Activated T-helper 17 cell treated with anti-CD3 and anti-CD28 coated beads, Interleukin-2, amount 50 U/mL, for 72 hours (primary cell): ENCODE results near the gene ASIC2. TPM values are rescaled to one million over a fixed set of nuclear protein-coding genes. Genes with fewer than 3 reads are reported as not detected.

ENCODE experiments used
- ATAC-seq: fragments of 150-1000 bp; cut with Tn5 transposase; replicated peaks from 2 replicates; pipeline ENCODE4 v1.10.0; 2021; ENCODE audit warnings: mild to moderate bottlenecking, moderate library complexity
- H3K27ac Mint-ChIP-seq: one replicate; pipeline ENCODE4 v1.8.0; 2022; ENCODE audit warnings: mixed read lengths
- H3K27me3 Mint-ChIP-seq: one replicate; pipeline ENCODE4 v1.8.0; 2022; ENCODE audit warnings: mixed read lengths
- H3K36me3 Mint-ChIP-seq: one replicate; pipeline ENCODE4 v1.8.0; 2022; ENCODE audit warnings: low read depth, mild to moderate bottlenecking, mixed read lengths
- H3K4me1 Mint-ChIP-seq: one replicate; pipeline ENCODE4 v1.8.0; 2022; ENCODE audit warnings: mixed read lengths
- H3K4me3 Mint-ChIP-seq: one replicate; pipeline ENCODE4 v1.8.0; 2022; ENCODE audit warnings: mild to moderate bottlenecking, mixed read lengths
- H3K9me3 Mint-ChIP-seq: one replicate; pipeline ENCODE4 v1.8.0; 2022; ENCODE audit warnings: mixed read lengths
- total RNA-seq, 2 donors: library from RNA; stranded (reverse); gene quantifications; one replicate each; pipeline ENCODE4 v1.2.3, GENCODE V29; 2022

Gene ASIC2
- total RNA-seq, 2 donors from 2014 or later, result not detected

DNA sequence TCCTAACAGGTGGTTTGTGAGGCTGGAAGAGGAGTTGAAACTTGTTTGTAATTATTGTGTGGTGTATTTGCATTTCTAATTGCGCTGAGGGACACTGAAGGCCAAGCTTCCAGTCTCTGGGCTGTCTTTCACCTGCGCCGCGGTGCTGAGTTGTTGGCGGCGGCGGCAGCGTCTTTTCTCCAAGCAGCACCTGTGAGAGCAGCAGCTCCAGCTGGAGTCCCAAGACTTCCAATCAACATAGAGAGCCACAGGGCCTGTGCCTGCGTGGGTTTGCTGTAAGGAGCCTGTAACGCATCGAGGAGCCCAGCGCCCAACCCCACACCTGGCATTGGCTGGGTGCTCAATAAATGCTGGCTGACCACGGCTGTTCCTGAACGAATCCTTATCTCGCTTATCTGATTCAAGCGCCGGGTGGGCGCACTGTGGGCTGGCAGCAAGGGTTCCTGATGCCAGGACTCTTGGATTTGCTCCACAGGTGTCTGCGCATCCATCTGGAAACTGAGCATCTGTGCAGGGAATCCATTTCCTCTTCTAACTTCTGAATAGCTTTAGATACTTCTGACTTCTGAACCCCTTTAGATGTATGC is 138.1 kb downstream of the ASIC2 start:
- Mint-ChIP-seq H3K9me3 (no peaks in the 10 kb centered on the region), H3K4me3 (no peak overlapping the region)
- ATAC-seq, result no peak

GRCh38 chr17:33152783-33153182 is 140.3 kb downstream of the ASIC2 start:
- ATAC-seq, result no peak
- Mint-ChIP-seq H3K9me3 (no peaks in the 10 kb centered on the region), H3K4me3 (no peak overlapping the region), H3K4me1 (no peaks in the 10 kb centered on the region), H3K36me3 (no peaks in the 10 kb centered on the region), H3K27ac (no peak overlapping the region), H3K27me3 (peaks cover 11% of the 10 kb centered on the region)

More for the DNA sequence above, 138.1 kb downstream of the ASIC2 start:
- H3K36me3 Mint-ChIP-seq, result no peaks in the 10 kb centered on the region
- no peak overlapping the region for H3K27ac Mint-ChIP-seq
- H3K4me1 Mint-ChIP-seq, result no peaks in the 10 kb centered on the region
- peaks cover 19% of the 10 kb centered on the region for H3K27me3 Mint-ChIP-seq

- Mint-ChIP-seq H3K36me3 (no peaks in the 10 kb centered on the region), H3K4me1 (no peaks in the 10 kb centered on the region), H3K27ac (no peak overlapping the region), H3K27me3 (peaks cover 10% of the 10 kb centered on the region), H3K9me3 (no peaks in the 10 kb centered on the region), H3K4me3 (no peak overlapping the region)
- no peak for ATAC-seq
Measured at GRCh38 chr17:33151565-33151964, 141.5 kb downstream of the ASIC2 start.

GRCh38 chr17:33145941-33146340 is 147.2 kb downstream of the ASIC2 start:
- H3K9me3 Mint-ChIP-seq, result no peaks in the 10 kb centered on the region
- ATAC-seq, result no peak
- H3K36me3 Mint-ChIP-seq, result no peaks in the 10 kb centered on the region
- peaks cover 17% of the 10 kb centered on the region for H3K27me3 Mint-ChIP-seq
- H3K4me3 Mint-ChIP-seq, result no peak overlapping the region
- no peak overlapping the region for H3K27ac Mint-ChIP-seq
- no peaks in the 10 kb centered on the region for H3K4me1 Mint-ChIP-seq

GRCh38 chr17:33144837-33145236 is 148.3 kb downstream of the ASIC2 start:
- Mint-ChIP-seq H3K36me3 (no peaks in the 10 kb centered on the region), H3K4me1 (no peaks in the 10 kb centered on the region), H3K27ac (no peak overlapping the region), H3K9me3 (no peaks in the 10 kb centered on the region), H3K27me3 (peaks cover 17% of the 10 kb centered on the region), H3K4me3 (no peak overlapping the region)
- no peak for ATAC-seq

- ATAC-seq, result no peak
- no peak overlapping the region for H3K4me3 Mint-ChIP-seq
- no peaks in the 10 kb centered on the region for H3K36me3 Mint-ChIP-seq
- no peaks in the 10 kb centered on the region for H3K4me1 Mint-ChIP-seq
- H3K27ac Mint-ChIP-seq, result no peak overlapping the region
- H3K9me3 Mint-ChIP-seq, result no peaks in the 10 kb centered on the region
- peaks cover 24% of the 10 kb centered on the region for H3K27me3 Mint-ChIP-seq
Measured at GRCh38 chr17:33142705-33143299, 150.3 kb downstream of the ASIC2 start.

- peaks cover 36% of the 10 kb centered on the region for H3K27me3 Mint-ChIP-seq
- no peak overlapping the region for H3K27ac Mint-ChIP-seq
- no peak overlapping the region for H3K4me3 Mint-ChIP-seq
- no peaks in the 10 kb centered on the region for H3K4me1 Mint-ChIP-seq
- H3K9me3 Mint-ChIP-seq, result no peaks in the 10 kb centered on the region
- H3K36me3 Mint-ChIP-seq, result no peaks in the 10 kb centered on the region
- ATAC-seq, result no peak
Measured at GRCh38 chr17:33140413-33141099, 152.5 kb downstream of the ASIC2 start.

- no peak for ATAC-seq
- Mint-ChIP-seq H3K9me3 (no peaks in the 10 kb centered on the region), H3K4me1 (no peaks in the 10 kb centered on the region), H3K36me3 (no peaks in the 10 kb centered on the region), H3K27me3 (peaks cover 28% of the 10 kb centered on the region), H3K27ac (no peak overlapping the region), H3K4me3 (no peak overlapping the region)
Measured at GRCh38 chr17:33138627-33139026, 154.5 kb downstream of the ASIC2 start.

- ATAC-seq, result no peak
- no peak overlapping the region for H3K4me3 Mint-ChIP-seq
- H3K4me1 Mint-ChIP-seq, result no peaks in the 10 kb centered on the region
- no peaks in the 10 kb centered on the region for H3K36me3 Mint-ChIP-seq
- peaks cover 31% of the 10 kb centered on the region for H3K27me3 Mint-ChIP-seq
- H3K9me3 Mint-ChIP-seq, result no peaks in the 10 kb centered on the region
- H3K27ac Mint-ChIP-seq, result no peak overlapping the region
Measured at GRCh38 chr17:33137426-33137825, 155.7 kb downstream of the ASIC2 start.

- H3K36me3 Mint-ChIP-seq, result no peaks in the 10 kb centered on the region
- H3K27ac Mint-ChIP-seq, result no peak overlapping the region
- no peaks in the 10 kb centered on the region for H3K9me3 Mint-ChIP-seq
- no peaks in the 10 kb centered on the region for H3K4me1 Mint-ChIP-seq
- peaks cover 35% of the 10 kb centered on the region for H3K27me3 Mint-ChIP-seq
- ATAC-seq, result no peak
- no peak overlapping the region for H3K4me3 Mint-ChIP-seq
Measured at GRCh38 chr17:33135691-33136090, 157.4 kb downstream of the ASIC2 start.

DNA sequence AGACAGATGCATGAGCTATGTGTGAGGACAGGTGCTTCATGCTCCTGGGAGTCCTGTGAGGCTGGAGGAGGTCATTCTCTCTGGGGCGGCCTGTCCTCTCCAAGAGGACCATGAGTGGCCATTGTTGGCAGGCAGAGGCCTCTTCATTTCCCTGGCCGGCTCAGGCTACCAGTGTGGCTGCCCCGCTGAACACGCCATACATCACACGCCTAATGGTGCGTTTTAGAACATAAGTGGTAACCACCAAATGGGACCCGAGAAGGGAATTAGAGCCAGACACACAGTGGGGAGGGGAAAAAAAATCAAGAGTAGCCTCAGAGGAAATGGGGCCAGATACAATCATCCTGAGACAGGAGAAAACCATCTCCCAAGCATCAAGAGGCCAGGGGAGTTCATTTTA is 161.5 kb downstream of the ASIC2 start:
- no peaks in the 10 kb centered on the region for H3K4me1 Mint-ChIP-seq
- no peaks in the 10 kb centered on the region for H3K9me3 Mint-ChIP-seq
- H3K4me3 Mint-ChIP-seq, result no peak overlapping the region
- peaks cover 44% of the 10 kb centered on the region for H3K27me3 Mint-ChIP-seq
- H3K36me3 Mint-ChIP-seq, result no peaks in the 10 kb centered on the region
- ATAC-seq, result no peak
- H3K27ac Mint-ChIP-seq, result no peak overlapping the region

DNA sequence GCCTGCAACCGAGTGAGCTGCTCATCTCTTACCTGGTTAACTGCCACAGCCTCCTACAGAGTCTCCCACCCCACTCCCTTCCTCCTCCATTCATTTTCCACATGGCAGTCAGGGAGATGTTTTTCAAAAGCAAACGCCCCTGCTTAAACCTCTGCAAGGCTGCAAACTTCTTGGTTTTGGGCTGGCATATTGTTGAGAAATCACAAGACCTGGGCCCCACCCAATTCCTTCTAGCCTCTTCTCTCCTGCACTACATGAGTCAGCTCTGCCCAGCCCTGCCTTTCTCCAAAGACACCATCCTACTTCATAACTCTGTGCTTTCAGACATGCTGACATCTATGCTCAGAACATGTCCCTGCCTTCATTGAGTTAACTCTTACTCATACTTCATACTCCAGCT is 165.4 kb downstream of the ASIC2 start:
- Mint-ChIP-seq H3K27me3 (peaks cover 38% of the 10 kb centered on the region), H3K4me1 (no peaks in the 10 kb centered on the region)
- ATAC-seq, result no peak

GRCh38 chr17:33126086-33126485 is 167.0 kb downstream of the ASIC2 start:
- no peak for ATAC-seq
- H3K4me3 Mint-ChIP-seq, result no peak overlapping the region
- H3K4me1 Mint-ChIP-seq, result no peaks in the 10 kb centered on the region
- H3K27me3 Mint-ChIP-seq, result peaks cover 47% of the 10 kb centered on the region
- H3K27ac Mint-ChIP-seq, result no peak overlapping the region
- no peaks in the 10 kb centered on the region for H3K36me3 Mint-ChIP-seq
- no peaks in the 10 kb centered on the region for H3K9me3 Mint-ChIP-seq

More for the DNA sequence above, 165.4 kb downstream of the ASIC2 start:
- H3K36me3 Mint-ChIP-seq, result no peaks in the 10 kb centered on the region
- no peaks in the 10 kb centered on the region for H3K9me3 Mint-ChIP-seq
- no peak overlapping the region for H3K27ac Mint-ChIP-seq
- no peak overlapping the region for H3K4me3 Mint-ChIP-seq

GRCh38 chr17:33125552-33125950 is 167.5 kb downstream of the ASIC2 start:
- H3K9me3 Mint-ChIP-seq, result no peaks in the 10 kb centered on the region
- no peak overlapping the region for H3K27ac Mint-ChIP-seq
- peaks cover 42% of the 10 kb centered on the region for H3K27me3 Mint-ChIP-seq
- no peaks in the 10 kb centered on the region for H3K4me1 Mint-ChIP-seq
- ATAC-seq, result no peak
- no peak overlapping the region for H3K4me3 Mint-ChIP-seq
- no peaks in the 10 kb centered on the region for H3K36me3 Mint-ChIP-seq

DNA sequence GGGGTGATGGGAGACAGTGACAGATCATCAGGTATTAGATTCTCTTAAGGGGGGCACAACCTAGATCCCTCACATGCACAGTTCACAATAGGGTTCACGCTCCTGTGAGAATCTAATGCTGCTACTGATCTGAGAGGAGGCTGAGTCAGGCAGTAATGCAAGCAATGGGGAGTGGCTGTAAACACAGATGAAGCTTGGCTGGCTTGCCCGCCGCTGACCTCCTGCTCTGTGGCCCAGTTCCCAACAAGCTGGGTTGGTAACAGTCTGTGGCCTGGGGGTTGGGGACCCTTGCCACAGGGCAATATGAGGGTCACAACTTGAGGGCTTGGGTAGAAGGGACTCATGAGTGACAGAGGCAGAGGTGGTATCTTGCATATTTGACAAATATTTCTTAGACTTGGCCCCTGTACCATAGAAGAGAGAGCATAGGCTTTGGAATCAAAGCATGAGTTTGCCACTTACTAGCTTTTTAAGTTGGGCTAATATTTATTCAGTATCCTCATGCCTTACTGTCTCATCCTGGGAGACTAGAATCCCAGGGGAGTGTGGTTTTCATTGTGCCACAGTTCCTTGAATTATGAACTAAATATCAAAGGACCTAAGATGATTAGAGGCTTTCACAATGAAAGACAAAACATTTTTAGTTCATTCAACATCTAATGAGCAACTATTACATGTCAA is 168.1 kb downstream of the ASIC2 start:
- Mint-ChIP-seq H3K9me3 (no peaks in the 10 kb centered on the region), H3K4me3 (no peak overlapping the region), H3K36me3 (no peaks in the 10 kb centered on the region), H3K4me1 (no peaks in the 10 kb centered on the region), H3K27me3 (peaks cover 39% of the 10 kb centered on the region), H3K27ac (no peak overlapping the region)
- ATAC-seq, result no peak
